GM12878 (cell line): Measurements from ENCODE around the gene CEP126. TPM values are rescaled to one million over a fixed set of nuclear protein-coding genes. Genes with fewer than 3 reads are reported as not detected.

ENCODE experiments used
- ATAC-seq: fragments of 200-7000 bp; cut with Tn5 transposase; 3 replicates; pipeline ENCODE4 v1.9.1; 2020; ENCODE audit warnings: mild to moderate bottlenecking, moderate library complexity
- BruUV-seq: library from RNA; stranded (reverse); fragments of 400-500 nt; replicated peaks from 2 replicates; lab custom pipeline; 2021; lab: Mats Ljungman, UMichigan
- CTCF ChIA-PET: fragments of 300-600 bp; sonication (Branson Sonifier 250); formaldehyde crosslinking; extraction: SDS; loops from one replicate; lab custom pipeline; 2021; ENCODE audit warnings: inconsistent platforms; lab: Yijun Ruan, JAX
- POLR2A ChIA-PET: fragments of 350-600 bp; formaldehyde crosslinking; extraction: SDS; loops from one replicate; lab custom pipeline; 2021; ENCODE audit warnings: inconsistent platforms; lab: Charles Lee
- RAD21 ChIA-PET: fragments of 300-600 bp; sonication (Branson Sonifier 250); formaldehyde crosslinking; loops from one replicate; lab custom pipeline; 2023; ENCODE audit warnings: antibody characterized with exemption; ENCODE audit not compliant: unreplicated experiment; lab: Charles Lee
- SMC1A ChIA-PET: fragments of 300-600 bp; sonication (Branson Sonifier 250); formaldehyde crosslinking; loops from one replicate; lab custom pipeline; 2023; ENCODE audit not compliant: unreplicated experiment, uncharacterized antibody; lab: Charles Lee
- DNase-seq: peaks from one replicate; pipeline ENCODE4 v3.0.0-alpha.2; 2011; ENCODE audit warnings: low read depth, low spot score
- FAIRE-seq: peaks from 3 replicates; lab custom pipeline; 2011; peaks lifted over from hg19 to GRCh38; lab: Jason Lieb, UNC
- H2AFZ ChIP-seq: 2 replicates; pipeline ENCODE4 v1.6.0; 2011; ENCODE audit warnings: low read depth, low read length, control low read depth; ENCODE audit not compliant: control insufficient read depth
- H3K27ac ChIP-seq: 2 replicates; pipeline ENCODE4 v1.5.1; 2011; ENCODE audit warnings: control low read depth; ENCODE audit not compliant: control insufficient read depth, insufficient read depth
- H3K27me3 ChIP-seq, 2 experiments: replicated peaks in 1 of 2; 2 replicates each; pipeline versions ENCODE4 v1.6.0 to v1.6.1; 2011; ENCODE audit warnings: low read length in 1 of 2; ENCODE audit not compliant: control insufficient read depth in 2 of 2, insufficient read depth in 2 of 2
- H3K36me3 ChIP-seq, 2 experiments: 2 replicates each; pipeline ENCODE4 v1.5.1; 2011; ENCODE audit warnings: low read length in 1 of 2; ENCODE audit not compliant: control insufficient read depth in 2 of 2, insufficient read depth in 2 of 2
- H3K4me1 ChIP-seq: 2 replicates; pipeline ENCODE4 v1.6.1; 2011; ENCODE audit warnings: mild to moderate bottlenecking, low read length, moderate library complexity, mixed read lengths; ENCODE audit not compliant: control insufficient read depth, insufficient read depth
- H3K4me2 ChIP-seq: 2 replicates; pipeline ENCODE4 v1.6.0; 2011; ENCODE audit warnings: control low read depth; ENCODE audit not compliant: control insufficient read depth, insufficient read depth
- H3K4me3 ChIP-seq: fragments of 200-600 bp; sonication (generic); 2 replicates; pipeline ENCODE4 v1.5.1; 2016
- H3K79me2 ChIP-seq: 2 replicates; pipeline ENCODE4 v1.6.0; 2011; ENCODE audit warnings: low read length; ENCODE audit not compliant: control insufficient read depth, insufficient read depth
- H3K9ac ChIP-seq: 2 replicates; pipeline ENCODE4 v1.8.0; 2011; ENCODE audit warnings: low read length, control low read depth, mixed read lengths; ENCODE audit not compliant: control insufficient read depth, insufficient read depth
- H3K9me3 ChIP-seq: replicated peaks from 3 replicates; pipeline ENCODE4 v1.5.1; 2011; ENCODE audit warnings: mild to moderate bottlenecking, low read length; ENCODE audit not compliant: control insufficient read depth, insufficient read depth
- H4K20me1 ChIP-seq: 2 replicates; pipeline ENCODE4 v1.6.0; 2011; ENCODE audit not compliant: control insufficient read depth, insufficient read depth
- BRCA1 ChIP-seq: IDR thresholded peaks from 2 replicates; pipeline ENCODE4 v1.6.1; 2011; ENCODE audit warnings: low read depth, low read length, improper control_type of control experiment
- FOXK2 ChIP-seq: fragments of 450-650 bp; IDR thresholded peaks from 2 replicates; pipeline ENCODE4 v1.6.1; 2017; ENCODE audit warnings: mild to moderate bottlenecking, moderate library complexity
- LARP7 ChIP-seq: fragments of 450-650 bp; IDR thresholded peaks from 2 replicates; pipeline ENCODE4 v1.6.1; 2017; ENCODE audit warnings: mild to moderate bottlenecking
- MEF2B ChIP-seq: fragments of 450-650 bp; IDR thresholded peaks from 2 replicates; pipeline ENCODE4 v1.6.1; 2018; ENCODE audit warnings: mild to moderate bottlenecking, moderate library complexity; ENCODE audit not compliant: partially characterized antibody, poor library complexity, severe bottlenecking
- NFXL1 ChIP-seq: fragments of 450-650 bp; IDR thresholded peaks from 2 replicates; pipeline ENCODE4 v1.6.1; 2017; ENCODE audit warnings: antibody characterized with exemption, mild to moderate bottlenecking, borderline replicate concordance
- NFYA ChIP-seq: IDR thresholded peaks from 2 replicates; pipeline ENCODE4 v1.6.1; 2011; ENCODE audit warnings: low read depth, mild to moderate bottlenecking, low read length, improper control_type of control experiment, borderline replicate concordance
- NKRF ChIP-seq: fragments of 450-650 bp; conservative IDR thresholded peaks from 2 replicates; pipeline ENCODE4 v1.6.1; 2017; ENCODE audit warnings: mild to moderate bottlenecking, moderate library complexity
- PAX5 ChIP-seq: IDR thresholded peaks from 2 replicates; pipeline ENCODE4 v1.6.1; 2011; ENCODE audit warnings: low read depth, low read length, borderline replicate concordance
- PML ChIP-seq: IDR thresholded peaks from 2 replicates; pipeline ENCODE4 v1.6.1; 2012; ENCODE audit warnings: low read length, inconsistent platforms
- SIX5 ChIP-seq: IDR thresholded peaks from 2 replicates; pipeline ENCODE4 v1.6.1; 2011; ENCODE audit warnings: mild to moderate bottlenecking, low read depth, low read length, moderate library complexity; ENCODE audit not compliant: severe bottlenecking
- SKIL ChIP-seq: fragments of 450-650 bp; IDR thresholded peaks from 2 replicates; pipeline ENCODE4 v1.6.1; 2017; ENCODE audit warnings: mild to moderate bottlenecking, low read depth, inconsistent platforms; ENCODE audit not compliant: poor library complexity, severe bottlenecking
- SMAD5 ChIP-seq: IDR thresholded peaks from 2 replicates; pipeline ENCODE4 v1.6.1; 2016; ENCODE audit warnings: antibody characterized with exemption, low read depth
- TCF7 ChIP-seq: IDR thresholded peaks from 2 replicates; pipeline ENCODE4 v1.6.1; 2014; ENCODE audit warnings: antibody characterized with exemption, borderline replicate concordance
- USF1 ChIP-seq: IDR thresholded peaks from 2 replicates; pipeline ENCODE4 v1.6.1; 2011; ENCODE audit warnings: borderline replicate concordance, low read depth, mild to moderate bottlenecking, moderate library complexity, mixed read lengths, low read length; ENCODE audit not compliant: insufficient read depth; ENCODE audit errors: extremely low read length
- ZBED1 ChIP-seq: IDR thresholded peaks from 2 replicates; pipeline ENCODE4 v1.6.1; 2016; ENCODE audit warnings: borderline replicate concordance
- ZNF207 ChIP-seq: fragments of 450-650 bp; IDR thresholded peaks from 2 replicates; pipeline ENCODE4 v1.6.1; 2014; ENCODE audit warnings: antibody characterized with exemption, mild to moderate bottlenecking, borderline replicate concordance
- ZNF384 ChIP-seq: IDR thresholded peaks from 2 replicates; pipeline ENCODE4 v1.6.1; 2012; ENCODE audit warnings: low read depth, mild to moderate bottlenecking, low read length, improper control_type of control experiment, borderline replicate concordance
- ZSCAN29 ChIP-seq: fragments of 450-650 bp; IDR thresholded peaks from 2 replicates; pipeline ENCODE4 v1.6.1; 2017; ENCODE audit warnings: mild to moderate bottlenecking, moderate library complexity
- WGBS: methylation state at CpG from one replicate; pipeline ENCODE4 v1.1.6; 2016; ENCODE audit warnings: low lambda C conversion rate; ENCODE audit not compliant: insufficient replicate concordance, insufficient coverage; ENCODE audit errors: missing lambda C conversion rate; 5-methylcytosine and 5-hydroxymethylcytosine counted together
- in situ Hi-C: fragments of 300-500 bp; cut with MboI; formaldehyde crosslinking; loops from 9 replicates; pipeline ENCODE4 v1.14.3; 2018; ENCODE audit warnings: mixed read lengths
- intact Hi-C: fragments of 100-400 bp; cut with micrococcal nuclease; formaldehyde crosslinking; loops from one replicate; pipeline ENCODE4 v1.14.2; 2022; ENCODE audit not compliant: unreplicated experiment
- polyA plus RNA-seq, 11 experiments: library from polyadenylated mRNA; depleted of rRNA in 4 of 11; unstranded in 6 of 11; stranded (reverse) in 5 of 11; fragments of >200 nt; fragmentation: Nextera tagmentation in 4 of 11; fragmentation: Illumina TruSeq in 1 of 11; extraction: Ambion mirVana in 4 of 11; extraction: Trizol in 1 of 11; gene quantifications; 1 replicate in 1 of 11; 2 replicates in 10 of 11; pipeline versions ENCODE4 v1.2.1 to v1.2.3, GENCODE V29; 2011 to 2016; ENCODE audit warnings: inconsistent platforms in 2 of 11, missing spikeins in 2 of 11, low read depth in 1 of 11
- total RNA-seq, 4 experiments: library from RNA; depleted of rRNA in 3 of 4; stranded (reverse); fragments of >200 nt in 3 of 4; fragmentation: Illumina TruSeq in 1 of 4; extraction: Trizol in 1 of 4; gene quantifications; 2 replicates each; pipeline versions ENCODE4 v1.2.1 to v1.2.3, GENCODE V29; 2013 to 2021
- TF ChIP-seq, protein P1 (sequence below): fragments of 450-650 bp; IDR thresholded peaks from 2 replicates; pipeline ENCODE4 v1.6.1; 2017; ENCODE audit warnings: mild to moderate bottlenecking

CEP126 gene
- total and polyA plus RNA-seq, 10 of the 15 experiments (the other 5 are each of a cell fraction or from before 2014, with no cell fraction given): 0.01 TPM; not detected in 8

- no peak overlapping the region for H3K9ac ChIP-seq
- in situ Hi-C loops (no loop called here), intact Hi-C loops (loop anchor here (10.0 kb wide), 1 partner anchor 1991 kb away; no protein-coding TSS in a partner anchor)
- POLR2A ChIA-PET: no interaction called here
- no peak overlapping the region for H3K4me3 ChIP-seq
- BruUV-seq: no TSS peak
- DNase-seq: no peak
- H3K4me2 ChIP-seq: no peak overlapping the region
- FAIRE-seq: no peak
- no peaks in the 10 kb centered on the region for H3K9me3 ChIP-seq
- H3K27me3 ChIP-seq: no peaks in the 10 kb centered on the region
- H3K4me1 ChIP-seq: no peaks in the 10 kb centered on the region
- H2AFZ ChIP-seq: no peak overlapping the region
- H3K27ac ChIP-seq: no peak overlapping the region
- CTCF ChIA-PET: no interaction called here
- ATAC-seq: no peak
- RAD21 ChIA-PET: no interaction called here
- H3K79me2 ChIP-seq: no peaks in the 10 kb centered on the region
- 41% methylated on average over 2 of the region's 2 CpGs for WGBS
- SMC1A ChIA-PET: no interaction called here
- no peaks in the 10 kb centered on the region for H3K36me3 ChIP-seq
- H4K20me1 ChIP-seq: no peaks in the 10 kb centered on the region
- TF ChIP-seq SIX5 (no peak), TCF7 (no peak), MEF2B (no peak), ZSCAN29 (no peak), FOXK2 (no peak), NFXL1 (no peak), NKRF (no peak), USF1 (no peak), LARP7 (no peak), NFYA (no peak), BRCA1 (no peak), PAX5 (no peak), ZNF384 (no peak), ZBED1 (no peak), ZNF207 (no peak), SKIL (no peak), SMAD5 (no peak), PML (no peak)
- TF ChIP-seq, protein P1, sequence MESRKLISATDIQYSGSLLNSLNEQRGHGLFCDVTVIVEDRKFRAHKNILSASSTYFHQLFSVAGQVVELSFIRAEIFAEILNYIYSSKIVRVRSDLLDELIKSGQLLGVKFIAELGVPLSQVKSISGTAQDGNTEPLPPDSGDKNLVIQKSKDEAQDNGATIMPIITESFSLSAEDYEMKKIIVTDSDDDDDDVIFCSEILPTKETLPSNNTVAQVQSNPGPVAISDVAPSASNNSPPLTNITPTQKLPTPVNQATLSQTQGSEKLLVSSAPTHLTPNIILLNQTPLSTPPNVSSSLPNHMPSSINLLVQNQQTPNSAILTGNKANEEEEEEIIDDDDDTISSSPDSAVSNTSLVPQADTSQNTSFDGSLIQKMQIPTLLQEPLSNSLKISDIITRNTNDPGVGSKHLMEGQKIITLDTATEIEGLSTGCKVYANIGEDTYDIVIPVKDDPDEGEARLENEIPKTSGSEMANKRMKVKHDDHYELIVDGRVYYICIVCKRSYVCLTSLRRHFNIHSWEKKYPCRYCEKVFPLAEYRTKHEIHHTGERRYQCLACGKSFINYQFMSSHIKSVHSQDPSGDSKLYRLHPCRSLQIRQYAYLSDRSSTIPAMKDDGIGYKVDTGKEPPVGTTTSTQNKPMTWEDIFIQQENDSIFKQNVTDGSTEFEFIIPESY: no peak
Observed at GRCh38 chr11:101975734-101976133, 60.9 kb downstream of the CEP126 start.
